Fibroblast of pulmonary artery (primary cell): ENCODE data around the gene CKAP2L.
A peak's percentile ranks its signal among the peaks of the same experiment; 100 is the strongest.

ENCODE experiments used
- DNase-seq: peaks from one replicate; pipeline ENCODE4 v3.0.0-alpha.2; 2010; ENCODE audit warnings: low read depth
- H3K4me3 ChIP-seq: replicated peaks from 2 replicates; pipeline ENCODE4 v1.5.1; 2011; ENCODE audit warnings: low read depth, mild to moderate bottlenecking, control low read depth, low read length, moderate library complexity
- TF ChIP-seq, protein P1 (sequence below): IDR thresholded peaks from 2 replicates; pipeline ENCODE4 v1.5.1; 2011; ENCODE audit warnings: mild to moderate bottlenecking, control low read depth, low read length, inconsistent platforms; ENCODE audit errors: missing control alignments

The CKAP2L gene

DNA sequence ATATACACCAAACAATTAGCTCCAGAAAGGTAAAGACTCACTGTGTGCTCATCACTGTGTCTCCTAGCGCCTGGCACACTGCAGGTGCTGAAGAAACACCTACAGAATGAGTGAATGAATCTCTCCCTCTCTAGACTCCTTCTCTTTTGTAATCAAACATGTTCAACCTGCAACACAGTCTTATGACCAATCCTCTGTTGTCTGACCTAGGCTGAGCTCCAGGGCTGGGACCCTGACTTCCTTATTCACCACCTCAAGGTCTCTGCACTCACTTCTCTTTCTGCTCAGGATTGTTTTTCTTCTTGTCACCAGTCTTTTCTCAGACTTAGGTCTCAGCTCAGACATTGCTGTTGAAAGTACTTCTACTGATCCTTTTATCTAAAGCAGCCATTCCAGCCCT is 9.8 kb downstream of the CKAP2L start:
- TF ChIP-seq, protein P1, sequence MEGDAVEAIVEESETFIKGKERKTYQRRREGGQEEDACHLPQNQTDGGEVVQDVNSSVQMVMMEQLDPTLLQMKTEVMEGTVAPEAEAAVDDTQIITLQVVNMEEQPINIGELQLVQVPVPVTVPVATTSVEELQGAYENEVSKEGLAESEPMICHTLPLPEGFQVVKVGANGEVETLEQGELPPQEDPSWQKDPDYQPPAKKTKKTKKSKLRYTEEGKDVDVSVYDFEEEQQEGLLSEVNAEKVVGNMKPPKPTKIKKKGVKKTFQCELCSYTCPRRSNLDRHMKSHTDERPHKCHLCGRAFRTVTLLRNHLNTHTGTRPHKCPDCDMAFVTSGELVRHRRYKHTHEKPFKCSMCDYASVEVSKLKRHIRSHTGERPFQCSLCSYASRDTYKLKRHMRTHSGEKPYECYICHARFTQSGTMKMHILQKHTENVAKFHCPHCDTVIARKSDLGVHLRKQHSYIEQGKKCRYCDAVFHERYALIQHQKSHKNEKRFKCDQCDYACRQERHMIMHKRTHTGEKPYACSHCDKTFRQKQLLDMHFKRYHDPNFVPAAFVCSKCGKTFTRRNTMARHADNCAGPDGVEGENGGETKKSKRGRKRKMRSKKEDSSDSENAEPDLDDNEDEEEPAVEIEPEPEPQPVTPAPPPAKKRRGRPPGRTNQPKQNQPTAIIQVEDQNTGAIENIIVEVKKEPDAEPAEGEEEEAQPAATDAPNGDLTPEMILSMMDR: no peak
- DNase-seq: no peak
- no peak overlapping the region for H3K4me3 ChIP-seq

DNA sequence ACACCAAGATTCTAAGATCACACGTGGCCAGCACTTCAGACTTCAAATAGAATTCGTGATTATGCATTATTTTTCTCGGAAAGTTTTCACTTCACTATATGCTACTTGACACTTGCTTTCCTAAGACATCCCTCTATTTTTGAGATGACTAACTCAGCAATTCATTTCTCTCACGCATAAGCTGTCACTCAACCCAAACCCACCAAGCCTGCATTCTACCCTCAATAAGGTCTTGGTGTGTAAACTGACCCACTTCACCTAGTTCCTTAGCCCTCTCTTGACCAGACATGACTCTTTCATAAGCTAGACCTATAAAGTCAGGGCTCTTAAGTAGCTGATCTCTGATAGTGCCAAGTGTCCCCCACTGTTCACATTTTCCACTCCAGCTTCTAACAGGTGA is 11.7 kb downstream of the CKAP2L start:
- no peak for DNase-seq
- TF ChIP-seq, protein P1: no peak
- no peak overlapping the region for H3K4me3 ChIP-seq

DNA sequence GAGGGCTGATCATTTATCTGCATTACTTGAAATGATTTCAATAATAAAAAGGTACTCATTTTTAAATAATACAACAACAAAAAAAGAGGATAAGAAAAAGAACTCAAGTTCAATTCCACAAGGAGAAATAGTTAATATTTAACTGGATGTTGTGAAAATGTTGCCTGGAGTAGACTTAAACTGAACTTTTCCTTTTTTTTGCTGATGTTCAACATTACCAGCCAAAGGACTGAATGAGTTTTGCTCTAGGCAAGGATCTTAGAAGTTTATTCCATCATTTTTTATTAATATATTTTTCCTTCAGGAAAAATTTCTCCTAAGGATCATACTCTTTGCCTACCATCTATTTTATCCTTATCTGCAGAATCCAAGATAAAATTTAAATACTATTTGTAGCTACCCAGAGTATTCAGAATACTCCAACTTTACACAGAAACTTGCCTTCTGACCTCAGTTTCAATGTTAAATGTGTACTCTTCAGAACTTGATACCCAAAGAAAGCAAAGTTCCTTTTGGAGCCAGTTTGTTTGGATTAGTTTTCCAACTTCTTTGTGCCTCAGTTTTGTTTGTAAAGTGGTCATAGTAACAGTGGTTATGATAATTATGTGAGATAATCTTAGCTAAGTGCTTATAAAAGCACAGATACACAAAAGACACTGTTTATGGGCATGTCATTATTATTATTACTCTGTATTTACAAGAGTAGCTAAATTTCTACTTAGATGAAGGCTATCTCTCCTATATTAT is 12.8 kb downstream of the CKAP2L start:
- H3K4me3 ChIP-seq: no peak overlapping the region
- no peak for DNase-seq
- TF ChIP-seq, protein P1: no peak

DNA sequence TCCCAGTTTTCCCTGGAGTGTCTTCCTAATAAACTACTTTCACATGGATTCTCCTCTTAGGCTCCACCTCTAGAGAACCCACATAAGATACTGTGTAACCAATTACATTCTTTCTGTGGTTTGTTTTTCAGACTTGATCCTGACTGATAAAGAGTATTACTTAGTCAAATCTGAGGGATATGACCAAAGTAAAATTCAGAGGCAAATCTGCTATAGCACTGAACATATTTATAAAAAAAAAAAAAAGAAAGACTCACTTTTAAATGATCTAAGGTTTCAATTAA is 13.9 kb downstream of the CKAP2L start:
- H3K4me3 ChIP-seq: no peak overlapping the region
- peak; percentile 28 for DNase-seq
- TF ChIP-seq, protein P1: no peak

DNA sequence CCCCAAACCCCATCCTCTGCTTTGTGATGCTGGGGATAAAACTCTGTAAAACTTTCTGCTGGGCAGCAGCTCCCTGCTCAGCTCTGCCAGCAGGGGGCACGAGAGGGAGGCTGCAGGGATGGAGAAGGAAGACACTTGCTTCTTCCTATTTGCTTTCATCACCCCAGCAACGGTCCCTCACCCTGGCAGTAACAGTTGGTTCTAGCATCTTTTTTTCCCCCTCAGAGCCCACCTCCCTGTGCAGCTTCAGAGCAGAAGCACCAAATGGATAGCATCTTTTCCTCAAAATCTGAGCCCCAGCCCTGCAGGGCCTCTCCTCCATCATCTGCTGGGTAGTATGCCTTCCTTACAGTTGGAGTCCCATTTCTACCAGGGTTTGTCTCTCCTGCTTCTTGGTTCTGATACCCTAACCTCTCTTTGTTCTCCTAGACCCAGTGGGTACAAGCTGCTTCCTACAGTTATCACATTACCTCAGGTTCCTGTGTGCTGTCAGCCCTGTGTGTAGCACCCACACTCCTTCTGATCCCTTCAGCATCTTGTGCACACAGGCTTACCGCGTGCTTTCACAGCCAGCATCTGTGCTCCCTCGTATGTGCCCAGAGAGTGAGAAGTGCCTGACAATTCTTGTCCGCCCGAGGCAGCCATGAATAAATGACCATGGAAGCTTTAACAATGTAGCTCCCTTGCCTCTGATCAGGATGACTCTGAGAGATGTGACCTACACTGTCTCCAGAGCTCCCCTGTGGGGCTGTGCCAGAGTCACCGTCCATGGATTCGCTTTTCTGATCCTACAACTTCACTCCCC is 14.5 kb downstream of the CKAP2L start:
- no peak overlapping the region for H3K4me3 ChIP-seq
- DNase-seq: peak; percentile 85
- TF ChIP-seq, protein P1: peak; percentile 100

DNA sequence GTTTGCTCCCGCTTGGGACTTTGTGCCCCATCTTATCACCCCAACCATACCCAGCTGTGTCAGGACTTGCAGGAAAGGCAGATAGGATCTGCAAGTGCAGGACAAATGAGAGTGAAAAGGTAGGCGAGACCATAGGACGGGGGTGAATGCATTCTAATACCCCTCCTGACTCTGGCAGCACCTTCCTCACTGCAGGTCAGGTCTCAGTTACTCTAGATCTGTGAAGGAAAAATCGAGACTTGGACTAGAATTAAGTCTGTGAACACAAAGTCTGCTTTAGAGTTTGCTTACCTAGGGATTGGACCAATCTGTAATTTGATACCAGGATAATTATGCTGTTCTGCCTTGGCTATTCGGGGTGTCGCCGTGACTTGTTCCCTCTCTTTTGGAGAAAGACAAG is 23.9 kb downstream of the CKAP2L start:
- no peak for DNase-seq
- H3K4me3 ChIP-seq: no peak overlapping the region
- TF ChIP-seq, protein P1: no peak
